Brain microvascular endothelial cell (primary cell): ENCODE measurements around the gene KRTAP13-3.
A peak's percentile ranks its signal among the peaks of the same experiment; 100 is the strongest.

Source experiments
- DNase-seq: peaks from one replicate; pipeline ENCODE4 v3.0.0-alpha.2; 2020
- H3K27ac ChIP-seq: fragments of 250-450 bp; sonication (Bioruptor Pico); 2 replicates; pipeline ENCODE4 v1.5.1; 2020; ENCODE audit warnings: mild to moderate bottlenecking, moderate library complexity
- H3K27me3 ChIP-seq: fragments of 250-450 bp; sonication (Bioruptor Pico); replicated peaks from 2 replicates; pipeline ENCODE4 v1.5.1; 2020; ENCODE audit warnings: mild to moderate bottlenecking
- H3K36me3 ChIP-seq: fragments of 250-450 bp; sonication (Bioruptor Pico); replicated peaks from 2 replicates; pipeline ENCODE4 v1.5.1; 2020; ENCODE audit warnings: mild to moderate bottlenecking
- H3K4me3 ChIP-seq: 2 replicates; pipeline ENCODE4 v1.5.1; 2011; ENCODE audit warnings: low read depth, mild to moderate bottlenecking, control low read depth, low read length, moderate library complexity
- in situ Hi-C: cut with HindIII; loops from 2 replicates; pipeline ENCODE4 v1.10.0; 2017; ENCODE audit warnings: low sequenced_read_pairs, low pct_ligation_motif_present
- TF ChIP-seq, protein P1 (sequence below): IDR thresholded peaks from 2 replicates; pipeline ENCODE4 v1.5.1; 2011; ENCODE audit warnings: low read depth, mild to moderate bottlenecking, moderate library complexity, low read length, control low read depth, inconsistent platforms; ENCODE audit errors: missing control alignments

The KRTAP13-3 gene

DNA sequence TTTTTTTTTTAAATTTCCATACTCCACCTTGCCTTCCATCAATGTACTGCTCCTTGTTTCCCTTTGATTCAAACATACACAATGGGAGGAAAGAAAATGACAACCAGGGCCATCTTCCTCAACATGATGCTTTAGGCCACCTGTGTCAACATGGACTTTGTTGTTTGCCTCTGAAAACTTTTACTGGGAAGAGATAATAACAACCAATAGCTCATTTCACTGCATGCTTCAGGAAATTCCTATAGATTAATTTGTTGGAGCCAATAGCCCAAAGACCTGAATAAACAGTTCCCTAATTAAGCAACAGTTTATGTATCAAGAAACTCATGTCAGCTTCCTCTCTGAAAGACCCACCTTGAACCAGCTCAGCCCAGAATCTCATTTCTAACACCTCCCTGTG lies 17.5 kb upstream of the KRTAP13-3 start:
- no peak for DNase-seq
- Histone ChIP-seq H3K27me3 (no peaks in the 10 kb centered on the region), H3K27ac (no peak overlapping the region), H3K4me3 (no peak overlapping the region), H3K36me3 (no peaks in the 10 kb centered on the region)
- in situ Hi-C loops: no loop called here
- TF ChIP-seq, protein P1, sequence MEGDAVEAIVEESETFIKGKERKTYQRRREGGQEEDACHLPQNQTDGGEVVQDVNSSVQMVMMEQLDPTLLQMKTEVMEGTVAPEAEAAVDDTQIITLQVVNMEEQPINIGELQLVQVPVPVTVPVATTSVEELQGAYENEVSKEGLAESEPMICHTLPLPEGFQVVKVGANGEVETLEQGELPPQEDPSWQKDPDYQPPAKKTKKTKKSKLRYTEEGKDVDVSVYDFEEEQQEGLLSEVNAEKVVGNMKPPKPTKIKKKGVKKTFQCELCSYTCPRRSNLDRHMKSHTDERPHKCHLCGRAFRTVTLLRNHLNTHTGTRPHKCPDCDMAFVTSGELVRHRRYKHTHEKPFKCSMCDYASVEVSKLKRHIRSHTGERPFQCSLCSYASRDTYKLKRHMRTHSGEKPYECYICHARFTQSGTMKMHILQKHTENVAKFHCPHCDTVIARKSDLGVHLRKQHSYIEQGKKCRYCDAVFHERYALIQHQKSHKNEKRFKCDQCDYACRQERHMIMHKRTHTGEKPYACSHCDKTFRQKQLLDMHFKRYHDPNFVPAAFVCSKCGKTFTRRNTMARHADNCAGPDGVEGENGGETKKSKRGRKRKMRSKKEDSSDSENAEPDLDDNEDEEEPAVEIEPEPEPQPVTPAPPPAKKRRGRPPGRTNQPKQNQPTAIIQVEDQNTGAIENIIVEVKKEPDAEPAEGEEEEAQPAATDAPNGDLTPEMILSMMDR: no peak

DNA sequence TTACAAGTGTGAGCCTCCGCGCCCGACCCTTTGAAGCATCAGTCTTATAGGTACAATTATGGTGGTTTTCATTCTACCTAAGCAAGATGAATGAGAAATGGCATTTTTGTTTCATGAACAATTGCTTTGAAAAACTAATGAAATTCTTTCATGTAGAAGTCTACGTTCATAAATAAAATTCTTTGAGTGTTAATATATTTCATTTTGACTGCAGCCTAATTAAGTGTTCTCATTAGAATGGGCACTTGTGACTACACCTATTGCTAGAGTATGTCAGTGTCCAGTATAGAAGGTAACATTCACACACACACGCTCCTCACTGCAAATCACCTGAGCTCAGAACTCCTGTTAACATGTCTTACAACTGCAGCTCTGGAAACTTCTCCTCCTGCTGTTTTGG lies 14.2 kb upstream of the KRTAP13-3 start, which contains the start of gene KRTAP15-1:
Gene KRTAP15-1, plus strand, starts transcription at position 301 of the 400 bp plus-strand sequence. Its CDS starts 53 bp downstream, at position 354.
- Histone ChIP-seq H3K27ac (no peak within 1 kb of the TSS), H3K27me3 (no peaks in the 10 kb centered on the region), H3K4me3 (no peak within 1 kb of the TSS), H3K36me3 (no peaks in the 10 kb centered on the region)
- TF ChIP-seq, protein P1: no peak
- DNase-seq: no peak
- in situ Hi-C loops: no loop called here

DNA sequence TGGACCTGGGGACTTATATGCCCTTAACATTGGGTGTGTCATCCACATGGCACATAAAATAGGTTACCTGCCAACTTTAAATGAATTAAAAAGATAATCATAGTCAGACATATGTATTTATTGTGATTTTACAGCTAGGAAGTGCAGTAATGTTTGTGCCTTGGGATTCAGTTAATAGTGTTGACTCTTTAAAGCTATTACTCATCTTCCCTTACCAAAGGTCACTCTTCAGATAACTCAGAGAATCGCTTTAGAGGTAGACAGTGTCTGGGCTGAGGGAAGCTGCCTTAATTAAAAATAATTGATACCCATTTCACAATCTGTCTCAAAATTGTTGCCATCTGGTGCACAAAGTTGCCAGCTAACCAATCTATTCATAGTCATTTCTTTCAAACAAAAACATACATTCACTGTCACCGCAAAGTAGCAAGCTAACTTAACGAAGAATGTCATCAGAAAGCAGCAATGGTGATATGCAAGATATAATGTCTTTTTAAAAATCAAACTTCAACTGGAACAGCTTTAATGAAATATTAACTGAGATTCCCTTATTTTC lies 11.4 kb upstream of the KRTAP13-3 start:
- no peak overlapping the region for H3K27ac ChIP-seq
- in situ Hi-C loops: no loop called here
- TF ChIP-seq, protein P1: no peak
- DNase-seq: no peak
- no peak overlapping the region for H3K4me3 ChIP-seq
- no peaks in the 10 kb centered on the region for H3K36me3 ChIP-seq
- no peaks in the 10 kb centered on the region for H3K27me3 ChIP-seq

DNA sequence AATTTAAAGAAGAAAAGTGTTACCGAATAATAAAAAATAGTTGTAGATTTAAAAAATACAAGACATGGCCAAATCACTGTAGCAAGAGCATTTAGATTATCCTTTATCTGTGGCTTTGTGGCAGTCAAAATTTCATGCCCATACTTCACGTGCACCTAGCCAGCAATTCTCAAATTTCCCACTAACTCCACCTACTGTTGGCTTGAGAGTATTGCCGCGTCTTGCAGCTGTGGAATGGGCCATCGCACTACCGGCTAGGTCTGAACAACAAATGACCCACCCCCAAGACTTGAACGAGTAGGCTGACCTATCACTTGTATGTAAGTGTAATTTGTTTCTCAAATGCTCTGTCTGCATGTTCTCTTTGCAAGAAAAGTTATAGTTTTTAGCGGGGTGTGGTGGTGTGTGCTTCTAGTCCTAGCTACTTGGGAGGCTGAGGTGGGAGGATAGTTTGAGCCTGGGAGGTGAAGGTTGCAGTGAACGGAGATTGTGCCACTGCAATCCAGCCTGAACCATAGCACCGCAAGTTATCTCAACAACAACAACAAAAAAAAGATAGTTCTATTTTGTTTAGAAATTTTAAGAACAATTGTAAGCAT lies 8.4 kb upstream of the KRTAP13-3 start:
- H3K4me3 ChIP-seq: no peak overlapping the region
- peak; percentile 20 for DNase-seq
- in situ Hi-C loops: no loop called here
- H3K27me3 ChIP-seq: no peaks in the 10 kb centered on the region
- TF ChIP-seq, protein P1: peak; percentile 76
- no peak overlapping the region for H3K27ac ChIP-seq
- H3K36me3 ChIP-seq: no peaks in the 10 kb centered on the region

DNA sequence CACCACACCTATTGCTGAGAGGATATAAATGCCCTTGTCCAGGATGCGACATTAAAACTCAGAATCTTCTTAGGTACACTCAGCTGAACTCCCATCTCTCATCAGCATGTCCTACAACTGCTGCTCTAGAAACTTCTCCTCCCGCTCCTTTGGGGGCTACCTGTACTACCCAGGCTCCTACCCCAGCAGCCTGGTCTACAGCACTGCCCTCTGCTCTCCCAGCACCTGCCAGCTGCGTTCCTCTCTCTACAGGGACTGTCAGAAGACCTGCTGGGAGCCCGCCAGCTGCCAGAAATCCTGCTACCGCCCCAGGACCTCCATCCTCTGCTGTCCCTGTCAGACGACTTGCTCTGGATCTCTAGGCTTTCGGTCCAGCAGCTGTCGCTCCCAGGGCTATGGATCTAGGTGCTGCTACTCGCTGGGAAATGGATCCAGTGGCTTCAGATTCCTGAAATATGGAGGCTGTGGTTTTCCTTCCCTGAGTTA lies 4.5 kb upstream of the KRTAP13-3 start, which contains the start of gene KRTAP13-4:
Gene KRTAP13-4, plus strand, starts transcription at position 51 of the 486 bp plus-strand sequence. Its CDS starts 56 bp downstream, at position 107.
- Histone ChIP-seq H3K27ac (no peak within 1 kb of the TSS), H3K36me3 (no peaks in the 10 kb centered on the region), H3K4me3 (no peak within 1 kb of the TSS), H3K27me3 (no peaks in the 10 kb centered on the region)
- TF ChIP-seq, protein P1: no peak
- no peak for DNase-seq
- in situ Hi-C loops: no loop called here

DNA sequence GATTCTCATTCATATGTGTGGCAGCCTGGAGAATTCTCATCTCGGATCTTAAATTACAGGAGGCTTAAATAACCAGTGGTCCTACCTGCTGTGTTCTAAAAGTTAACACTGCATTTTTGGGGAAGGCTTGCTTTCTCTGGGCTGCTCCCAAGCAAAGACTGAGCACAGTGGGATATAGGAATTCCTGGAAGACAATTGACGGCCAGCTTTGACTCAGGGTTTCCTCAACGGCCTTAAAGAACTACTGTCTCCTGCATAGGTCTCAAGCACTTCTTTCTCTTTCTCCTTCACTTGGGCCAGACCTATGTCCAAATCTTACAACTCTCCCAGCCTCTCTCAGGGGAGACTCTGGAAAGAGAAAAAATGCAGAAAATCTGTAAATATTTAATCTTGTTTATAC lies 1.0 kb upstream of the KRTAP13-3 start:
- in situ Hi-C loops: no loop called here
- Histone ChIP-seq H3K27ac (no peak overlapping the region), H3K36me3 (no peaks in the 10 kb centered on the region), H3K27me3 (no peaks in the 10 kb centered on the region), H3K4me3 (no peak overlapping the region)
- no peak for DNase-seq
- TF ChIP-seq, protein P1: no peak
